Measurements from ENCODE around the gene TRAF1.

GRCh38 chr9:120890320-120891244, 36.0 kb downstream of the TRAF1 start:
- TF ChIP-seq EZH2 (IDR thresholded peaks at IDR 0.05): no peak
- TF ChIP-seq FOXP2 (optimal IDR thresholded peaks at IDR 0.05; ENCODE audit: control extremely low read depth, extremely low read length, insufficient read depth): no peak
